RCC 7860 (cell line): Measurements from ENCODE around the gene CDX1.

Source experiments
- DNase-seq: peaks from one replicate; pipeline ENCODE4 v3.0.0-alpha.2; 2015; ENCODE audit warnings: low spot score
- FAIRE-seq: peaks from 2 replicates; lab custom pipeline; 2012; peaks lifted over from hg19 to GRCh38; lab: Jason Lieb, UNC

The CDX1 gene

GRCh38 chr5:150130493-150130922 is 36.1 kb upstream of the CDX1 start:
- no peak for DNase-seq
- no peak for FAIRE-seq

DNA sequence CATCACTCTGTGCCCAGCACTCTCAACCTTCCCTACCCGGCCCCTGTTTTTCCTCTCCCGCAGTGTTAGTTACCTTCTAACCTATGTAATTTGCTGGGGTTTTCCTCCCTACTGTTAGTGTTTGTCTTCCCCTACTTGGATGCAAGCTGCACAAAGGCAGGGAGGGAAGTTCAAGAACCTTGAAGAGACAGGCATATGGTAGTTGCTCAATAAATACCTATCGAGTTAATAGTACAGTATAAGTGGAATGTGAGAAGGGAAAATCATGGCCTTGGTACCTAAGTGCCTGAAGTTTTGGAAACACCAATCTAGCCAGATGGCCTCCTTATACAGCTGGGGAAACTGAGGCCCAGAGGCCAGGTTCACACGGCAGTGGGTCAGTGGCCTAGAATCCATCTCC is 35.1 kb upstream of the CDX1 start:
- DNase-seq (no peak), FAIRE-seq (no peak)

- FAIRE-seq, result no peak
- no peak for DNase-seq
These were observed 34.4 kb upstream of the CDX1 start for GRCh38 chr5:150131978-150132694.

GRCh38 chr5:150132740-150133139 is 33.8 kb upstream of the CDX1 start:
- FAIRE-seq (no peak), DNase-seq (no peak)

GRCh38 chr5:150133581-150134197 is 32.9 kb upstream of the CDX1 start:
- DNase-seq (no peak), FAIRE-seq (no peak)

DNA sequence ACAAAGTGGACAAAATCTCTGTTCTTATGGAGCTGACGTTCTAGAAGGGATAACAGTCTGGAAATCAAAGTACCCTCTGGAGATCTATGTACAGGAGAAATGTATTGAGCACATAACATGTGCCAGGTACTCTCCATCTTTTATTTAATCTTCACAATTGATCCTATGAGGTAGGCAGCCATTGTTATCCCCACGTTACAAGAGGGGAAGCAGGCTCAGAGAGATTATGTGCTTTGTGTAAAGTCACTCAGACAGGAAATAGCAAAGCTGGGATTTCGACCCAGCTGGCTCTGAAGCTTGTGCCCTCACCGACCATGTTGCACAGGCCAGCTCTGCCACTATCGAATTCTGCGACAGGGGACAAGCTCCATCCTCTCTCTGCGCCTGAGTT is 32.4 kb upstream of the CDX1 start:
- no peak for FAIRE-seq

GRCh38 chr5:150135557-150136304 is 30.8 kb upstream of the CDX1 start:
- DNase-seq (no peak), FAIRE-seq (no peak)

More for the DNA sequence above, 32.4 kb upstream of the CDX1 start:
- no peak for DNase-seq

- DNase-seq (no peak), FAIRE-seq (no peak)
These were observed 30.0 kb upstream of the CDX1 start for GRCh38 chr5:150136305-150137167.

DNA sequence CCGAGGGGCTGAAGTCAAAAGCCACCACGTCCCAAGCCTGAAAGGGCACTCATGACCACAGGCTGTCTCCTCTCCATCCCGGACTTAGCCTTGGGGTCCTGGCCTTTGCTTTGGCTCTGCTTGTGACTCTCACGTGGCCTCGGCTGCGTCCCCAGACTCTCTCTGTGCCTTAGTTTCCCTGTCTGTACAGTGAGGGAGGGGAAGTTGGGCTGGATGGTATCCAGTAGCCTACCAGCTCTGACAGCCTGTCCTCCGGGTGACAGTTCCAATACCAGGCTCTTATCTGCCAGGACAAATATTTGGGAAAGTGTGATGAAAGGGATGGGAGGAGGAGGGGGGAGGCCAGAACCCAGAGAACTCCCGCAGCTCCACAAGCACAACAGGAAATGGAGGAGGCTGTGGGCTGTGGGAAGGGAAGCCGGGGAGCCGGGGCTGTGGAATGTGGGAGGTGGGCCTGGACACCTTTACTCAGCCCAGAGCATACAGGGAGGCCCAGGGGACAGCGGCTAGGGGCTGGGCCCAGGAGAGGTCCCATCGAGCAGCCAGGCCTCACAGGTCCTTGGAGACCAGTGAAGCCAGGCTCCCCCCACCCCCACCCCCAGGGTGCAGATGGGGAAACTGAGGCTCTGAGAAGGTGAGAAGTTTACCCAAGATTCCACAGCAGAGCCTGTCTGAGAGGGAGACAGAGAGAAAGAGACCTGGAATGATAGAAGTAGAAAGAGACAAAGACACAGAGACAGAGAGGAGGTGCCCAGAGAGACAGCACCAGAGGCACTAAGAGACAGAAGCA is 29.2 kb upstream of the CDX1 start:
- FAIRE-seq, result no peak
- peak; percentile 42 for DNase-seq

- no peak for DNase-seq
- no peak for FAIRE-seq
These were observed 28.6 kb upstream of the CDX1 start for GRCh38 chr5:150137997-150138396.

- no peak for FAIRE-seq
- peak; percentile 74 for DNase-seq
These were observed 27.9 kb upstream of the CDX1 start for GRCh38 chr5:150138551-150139265.

GRCh38 chr5:150139334-150139733 is 27.2 kb upstream of the CDX1 start:
- peak; percentile 75 for DNase-seq

GRCh38 chr5:150140830-150141229 is 25.7 kb upstream of the CDX1 start:
- no peak for FAIRE-seq
- DNase-seq, result no peak

More at GRCh38 chr5:150139334-150139733, 27.2 kb upstream of the CDX1 start:
- no peak for FAIRE-seq

- peak; percentile 53 for DNase-seq
- no peak for FAIRE-seq
These were observed 24.9 kb upstream of the CDX1 start for GRCh38 chr5:150141544-150142184.

DNA sequence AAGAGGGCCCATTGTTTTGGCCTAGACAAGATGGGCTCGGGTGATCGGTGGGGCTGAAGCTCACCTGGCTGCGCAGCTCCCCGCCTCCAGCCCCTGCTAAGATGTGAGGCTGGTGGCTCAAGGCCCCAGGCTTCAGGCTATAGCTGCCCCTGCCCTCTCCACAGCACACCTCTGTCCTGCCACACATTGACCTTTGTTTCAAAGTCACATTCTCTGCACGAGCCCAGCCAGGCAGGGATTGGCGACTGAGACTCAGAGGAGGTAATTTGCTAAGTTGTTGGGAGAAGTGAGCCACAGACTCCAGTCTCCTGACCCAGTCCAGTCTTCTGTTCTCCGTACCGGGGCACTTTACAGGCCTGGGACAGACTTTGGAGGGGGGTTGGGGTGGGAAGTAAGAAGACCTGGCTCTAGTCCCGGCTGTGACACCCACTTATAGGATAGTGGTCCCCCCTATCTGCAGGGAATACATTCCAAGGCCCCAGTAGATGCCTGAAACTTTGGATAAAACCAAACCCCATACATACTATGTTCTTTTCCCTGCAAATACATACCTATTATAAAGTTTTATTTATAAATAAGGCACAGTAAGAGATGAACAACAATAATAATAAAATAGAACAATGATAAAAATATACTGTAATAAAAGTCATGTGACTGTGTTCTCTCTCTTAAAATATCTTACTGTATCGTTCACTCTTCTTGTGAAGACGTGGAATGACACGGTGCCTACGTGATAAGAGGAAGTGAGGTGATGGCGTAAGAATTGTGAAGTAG is 24.2 kb upstream of the CDX1 start:
- FAIRE-seq, result no peak
- DNase-seq, result no peak

- peak; percentile 79 for FAIRE-seq
- peak; percentile 87 for DNase-seq
These were observed 23.6 kb upstream of the CDX1 start for GRCh38 chr5:150142959-150143349.

DNA sequence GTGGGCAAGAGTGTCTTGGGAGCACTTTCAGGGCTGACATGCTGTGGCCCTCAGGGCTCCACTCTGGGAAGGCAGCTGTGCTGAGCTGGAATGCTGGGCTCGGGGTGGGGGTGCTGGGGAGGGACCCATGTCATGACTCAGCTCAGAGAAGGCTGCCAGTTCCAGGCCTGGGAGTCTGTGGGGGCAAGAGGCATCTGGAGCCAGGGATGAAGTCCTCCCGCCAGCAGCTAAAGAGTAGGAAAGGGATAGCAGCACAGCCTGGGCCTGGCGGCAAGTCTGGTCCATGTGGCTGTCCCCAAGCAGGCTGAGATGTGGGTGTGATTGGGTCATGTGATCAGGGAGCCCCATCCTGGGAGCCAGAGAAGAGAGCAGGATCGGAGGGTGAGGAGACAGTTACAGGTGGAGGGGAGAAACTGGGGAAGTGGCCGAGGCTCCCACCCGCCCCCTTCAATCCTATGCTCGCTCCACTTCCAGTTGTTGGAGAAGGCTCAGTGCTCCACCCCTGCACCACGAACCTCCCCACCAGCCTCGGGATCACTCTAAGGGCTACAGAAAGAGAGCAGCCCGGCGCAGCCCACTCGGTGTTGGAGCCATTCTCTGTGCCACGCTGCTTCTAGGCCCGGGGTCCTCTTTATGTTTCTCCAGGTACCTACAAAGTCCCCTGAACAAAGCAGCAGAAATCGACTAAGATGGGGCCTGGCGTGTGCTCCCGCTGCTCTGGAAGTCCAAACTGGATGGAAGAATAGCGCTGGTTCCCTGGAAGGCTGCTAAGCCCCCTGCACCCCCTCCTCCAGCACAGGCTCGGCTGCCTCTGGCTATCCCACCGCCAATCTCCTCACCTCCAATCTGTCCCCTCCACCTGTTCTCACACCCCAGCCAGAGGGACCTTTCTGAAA is 23.0 kb upstream of the CDX1 start:
- FAIRE-seq (no peak), DNase-seq (peak; percentile 77)
